Keratinocyte (primary cell): ENCODE data around the gene RELL1. TPM values are rescaled to one million over a fixed set of nuclear protein-coding genes. Genes with fewer than 3 reads are reported as not detected.

Experiments used
- DNase-seq: peaks from one replicate; pipeline ENCODE4 v3.0.0-alpha.2; 2011; ENCODE audit warnings: low read depth, missing footprints, low spot score
- FAIRE-seq: peaks from 2 replicates; lab custom pipeline; 2011; peaks lifted over from hg19 to GRCh38; lab: Jason Lieb, UNC
- H2AFZ ChIP-seq: 2 replicates; pipeline ENCODE4 v1.6.0; 2012; ENCODE audit warnings: low read length, control low read depth, inconsistent platforms; ENCODE audit not compliant: control insufficient read depth
- H3K27ac ChIP-seq: 2 replicates; pipeline ENCODE4 v1.5.1; 2011; ENCODE audit warnings: low read length; ENCODE audit not compliant: control insufficient read depth, insufficient read depth
- H3K27me3 ChIP-seq: 3 replicates; pipeline ENCODE4 v1.6.0; 2011; ENCODE audit warnings: low read length; ENCODE audit not compliant: control insufficient read depth, insufficient read depth; ENCODE audit errors: extremely low read depth
- H3K36me3 ChIP-seq, 2 experiments: 2 replicates in 1 of 2; 3 replicates in 1 of 2; pipeline ENCODE4 v1.5.1; 2011; ENCODE audit warnings: low read length in 2 of 2, mild to moderate bottlenecking in 1 of 2; ENCODE audit not compliant: control insufficient read depth in 2 of 2, insufficient read depth in 2 of 2; ENCODE audit errors: extremely low read depth in 1 of 2
- H3K4me1 ChIP-seq: 3 replicates; pipeline ENCODE4 v1.5.1; 2011; ENCODE audit warnings: low read length; ENCODE audit not compliant: control insufficient read depth, insufficient read depth; ENCODE audit errors: extremely low read depth
- H3K4me2 ChIP-seq: 3 replicates; pipeline ENCODE4 v1.6.0; 2011; ENCODE audit warnings: low read depth, low read length; ENCODE audit not compliant: control insufficient read depth, insufficient read depth; ENCODE audit errors: extremely low read depth
- H3K4me3 ChIP-seq, 3 experiments: fragments of 200-600 bp in 1 of 3; sonication (generic) in 1 of 3; 2 replicates in 2 of 3; 3 replicates in 1 of 3; pipeline ENCODE4 v1.5.1; 2011 to 2016; ENCODE audit warnings: low read length in 3 of 3, mild to moderate bottlenecking in 3 of 3, control low read depth in 2 of 3, inconsistent platforms in 1 of 3, low read depth in 1 of 3, mixed read lengths in 1 of 3, mixed run types in 1 of 3, moderate library complexity in 1 of 3; ENCODE audit not compliant: control insufficient read depth in 2 of 3, insufficient read depth in 2 of 3; ENCODE audit errors: extremely low read depth in 1 of 3
- H3K79me2 ChIP-seq: 2 replicates; pipeline ENCODE4 v1.6.0; 2012; ENCODE audit warnings: low read length; ENCODE audit not compliant: control insufficient read depth, insufficient read depth
- H3K9ac ChIP-seq: 3 replicates; pipeline ENCODE4 v1.6.0; 2011; ENCODE audit warnings: low read length; ENCODE audit not compliant: control insufficient read depth, insufficient read depth; ENCODE audit errors: extremely low read depth
- H3K9me1 ChIP-seq: 3 replicates; pipeline ENCODE4 v1.6.0; 2011; ENCODE audit warnings: low read length; ENCODE audit not compliant: control insufficient read depth, insufficient read depth; ENCODE audit errors: extremely low read depth
- H3K9me3 ChIP-seq: 2 replicates; pipeline ENCODE4 v1.5.1; 2012; ENCODE audit warnings: low read depth, low read length; ENCODE audit not compliant: control insufficient read depth
- H4K20me1 ChIP-seq: 3 replicates; pipeline ENCODE4 v1.6.0; 2011; ENCODE audit warnings: low read length; ENCODE audit not compliant: control insufficient read depth, insufficient read depth; ENCODE audit errors: extremely low read depth
- EZH2 ChIP-seq: IDR thresholded peaks from one replicate; pipeline ENCODE4 v1.6.1; 2012; ENCODE audit warnings: inconsistent platforms, mild to moderate bottlenecking, low read length, moderate library complexity
- dilution Hi-C: fragments of 300-500 bp; cut with MboI; formaldehyde crosslinking; loops from one replicate; pipeline ENCODE4 v1.7.0; 2020; ENCODE audit warnings: low sequenced_read_pairs; ENCODE audit not compliant: extremely low pct_ligation_motif_present
- polyA minus RNA-seq, 3 experiments: library from RNA; depleted of rRNA, polyadenylated mRNA; stranded (reverse); fragments of >200 nt; gene quantifications; 1 replicate in 1 of 3; 2 replicates in 1 of 3; 3 replicates in 1 of 3; pipeline ENCODE4 v1.2.3, GENCODE V29; 2011
- polyA plus RNA-seq, 5 experiments: library from polyadenylated mRNA; depleted of rRNA in 3 of 5; stranded (reverse) in 3 of 5; stranded (forward) in 1 of 5; unstranded in 1 of 5; fragments of >200 nt; gene quantifications; 1 replicate in 1 of 5; 2 replicates in 3 of 5; 3 replicates in 1 of 5; pipeline versions ENCODE4 v1.2.1 to v1.2.3, GENCODE V29; 2011 to 2012; ENCODE audit warnings: missing spikeins in 2 of 5, low read depth in 1 of 5, low replicate concordance in 1 of 5
- TF ChIP-seq, protein P1 (sequence below), 3 experiments: IDR thresholded peaks in 1 of 3; conservative IDR thresholded peaks in 1 of 3; optimal IDR thresholded peaks in 1 of 3; 2 replicates in 2 of 3; 3 replicates in 1 of 3; pipeline versions ENCODE3 to v1.5.1; 2011; ENCODE audit warnings: low read length in 3 of 3, mild to moderate bottlenecking in 3 of 3, moderate library complexity in 2 of 3, control low read depth in 1 of 3, inconsistent platforms in 1 of 3; ENCODE audit not compliant: insufficient read depth in 2 of 3; ENCODE audit errors: extremely low read depth in 1 of 3

RELL1 gene, protein sequence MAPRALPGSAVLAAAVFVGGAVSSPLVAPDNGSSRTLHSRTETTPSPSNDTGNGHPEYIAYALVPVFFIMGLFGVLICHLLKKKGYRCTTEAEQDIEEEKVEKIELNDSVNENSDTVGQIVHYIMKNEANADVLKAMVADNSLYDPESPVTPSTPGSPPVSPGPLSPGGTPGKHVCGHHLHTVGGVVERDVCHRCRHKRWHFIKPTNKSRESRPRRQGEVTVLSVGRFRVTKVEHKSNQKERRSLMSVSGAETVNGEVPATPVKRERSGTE
- polyA plus RNA-seq (4.1 to 15.6 TPM (median 9.3 TPM) in 3 replicates), polyA minus RNA-seq (9.1 to 23.6 TPM (median 22.2 TPM) in 3 replicates)
- 3.1 TPM for polyA plus RNA-seq (2011; ENCODE audit: low read depth)
- polyA plus RNA-seq (2011; cell fraction: cytosol; rRNA removed), result 5.5 and 7.2 TPM in 2 replicates
- 7.1 and 7.7 TPM in 2 replicates for polyA plus RNA-seq (2011; cell fraction: nucleus; rRNA removed)
- 6.1 and 10.4 TPM in 2 replicates for polyA plus RNA-seq (2012; ENCODE audit: low replicate concordance)
- 22.6 TPM for polyA minus RNA-seq (2011; cell fraction: cytosol; rRNA and poly(A)+ RNA removed)
- 10.1 and 16.2 TPM in 2 replicates for polyA minus RNA-seq (2011; cell fraction: nucleus; rRNA and poly(A)+ RNA removed)

DNA sequence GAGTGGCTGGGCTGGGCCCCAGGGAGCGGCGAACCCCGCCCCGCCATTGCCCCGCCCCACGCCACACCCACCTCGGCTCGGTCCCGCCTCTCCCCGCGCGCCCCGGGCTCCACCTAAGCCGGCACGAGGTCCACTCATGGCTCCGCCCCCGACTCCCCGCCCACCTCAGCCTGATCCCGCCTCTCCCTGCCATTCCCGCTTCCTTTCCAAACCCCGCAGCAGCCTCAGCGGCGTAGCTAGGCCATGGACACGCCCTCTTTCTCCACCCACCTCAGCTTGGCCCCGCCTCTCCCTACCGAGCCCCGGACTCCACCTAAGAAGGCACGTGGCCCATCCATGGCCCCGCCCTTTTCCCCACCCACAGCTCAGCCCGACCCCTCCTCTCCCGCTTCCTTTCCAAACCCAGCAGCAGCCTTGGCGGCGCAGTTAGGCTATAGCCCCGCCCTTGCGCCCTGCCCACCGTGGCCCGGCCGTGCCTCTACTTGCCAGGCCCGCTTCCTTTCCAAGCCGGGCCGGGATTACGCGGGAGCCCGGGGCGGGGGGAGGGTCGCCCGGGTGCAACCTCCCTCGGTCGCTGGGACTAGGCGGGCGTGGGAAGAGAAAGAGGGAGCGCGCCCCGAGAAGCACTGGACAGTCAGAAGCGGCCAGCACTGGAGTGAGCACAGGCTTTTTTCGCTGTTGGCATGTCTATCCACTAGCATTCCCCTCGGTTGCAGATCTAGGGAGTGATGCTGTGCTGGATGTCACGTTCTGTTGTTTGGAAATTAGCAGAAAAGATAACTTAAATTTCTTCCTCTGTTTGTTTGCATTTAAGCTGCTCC is at the start of gene RELL1:
RELL1 (minus strand) TSS at position 4 of the 821 bp plus-strand sequence. CDS start 89 bp downstream, outside the sequence.
- Histone ChIP-seq H3K36me3 (peaks cover 0 to 3% of the 10 kb centered on the region in 2 experiments), H3K4me1 (peaks cover 28% of the 10 kb centered on the region), H3K9ac (peak within 1 kb of the TSS; percentile 91), H3K4me3 (peak within 1 kb of the TSS; percentile 87 to 97 (median 92)), H3K27me3 (no peaks in the 10 kb centered on the region), H3K27ac (peak within 1 kb of the TSS; percentile 87), H4K20me1 (no peaks in the 10 kb centered on the region), H3K4me2 (peak within 1 kb of the TSS; percentile 99), H2AFZ (peak within 1 kb of the TSS; percentile 82), H3K9me3 (no peaks in the 10 kb centered on the region), H3K79me2 (peaks cover 28% of the 10 kb centered on the region), H3K9me1 (peaks cover 2% of the 10 kb centered on the region)
- TF ChIP-seq, protein P1, sequence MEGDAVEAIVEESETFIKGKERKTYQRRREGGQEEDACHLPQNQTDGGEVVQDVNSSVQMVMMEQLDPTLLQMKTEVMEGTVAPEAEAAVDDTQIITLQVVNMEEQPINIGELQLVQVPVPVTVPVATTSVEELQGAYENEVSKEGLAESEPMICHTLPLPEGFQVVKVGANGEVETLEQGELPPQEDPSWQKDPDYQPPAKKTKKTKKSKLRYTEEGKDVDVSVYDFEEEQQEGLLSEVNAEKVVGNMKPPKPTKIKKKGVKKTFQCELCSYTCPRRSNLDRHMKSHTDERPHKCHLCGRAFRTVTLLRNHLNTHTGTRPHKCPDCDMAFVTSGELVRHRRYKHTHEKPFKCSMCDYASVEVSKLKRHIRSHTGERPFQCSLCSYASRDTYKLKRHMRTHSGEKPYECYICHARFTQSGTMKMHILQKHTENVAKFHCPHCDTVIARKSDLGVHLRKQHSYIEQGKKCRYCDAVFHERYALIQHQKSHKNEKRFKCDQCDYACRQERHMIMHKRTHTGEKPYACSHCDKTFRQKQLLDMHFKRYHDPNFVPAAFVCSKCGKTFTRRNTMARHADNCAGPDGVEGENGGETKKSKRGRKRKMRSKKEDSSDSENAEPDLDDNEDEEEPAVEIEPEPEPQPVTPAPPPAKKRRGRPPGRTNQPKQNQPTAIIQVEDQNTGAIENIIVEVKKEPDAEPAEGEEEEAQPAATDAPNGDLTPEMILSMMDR (optimal IDR thresholded peaks at IDR 0.05 in 1 of 3, IDR thresholded peaks at IDR 0.05 in 1 of 3, conservative IDR thresholded peaks at IDR 0.05 in 1 of 3; ENCODE audit: extremely low read depth in 1 of 3, insufficient read depth in 2 of 3, low read length in 3 of 3), result no peak
- no peak for TF ChIP-seq EZH2
- dilution Hi-C loops, result no loop called here
- FAIRE-seq (peak; percentile 59), DNase-seq (peak; percentile 93)

DNA sequence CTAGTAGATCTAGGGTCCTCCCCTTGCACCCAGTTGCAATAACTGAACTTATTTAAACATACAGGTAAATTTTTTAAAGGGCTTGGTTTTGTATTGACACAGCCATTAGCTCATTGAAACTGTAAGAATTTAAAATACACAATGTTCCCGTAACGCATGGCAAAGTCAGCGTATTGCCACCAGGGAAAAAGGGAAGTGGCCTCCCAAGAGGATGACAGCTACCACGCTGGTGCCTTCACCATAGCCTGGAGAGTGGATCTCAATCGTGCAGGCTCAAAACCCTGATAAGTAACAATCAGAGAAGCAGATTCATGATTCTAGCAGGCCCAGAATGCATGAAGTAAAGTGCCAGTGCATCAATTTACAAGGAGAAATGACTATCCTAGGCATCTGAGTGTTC is 49.4 kb upstream of the RELL1 start:
- dilution Hi-C loops, result no loop called here
- TF ChIP-seq, protein P1 (optimal IDR thresholded peaks at IDR 0.05 in 1 of 3, IDR thresholded peaks at IDR 0.05 in 1 of 3, conservative IDR thresholded peaks at IDR 0.05 in 1 of 3; ENCODE audit: extremely low read depth in 1 of 3, insufficient read depth in 2 of 3, low read length in 3 of 3), result no peak
- no peak for TF ChIP-seq EZH2
- H3K36me3 ChIP-seq, result no peaks in the 10 kb centered on the region

More for the DNA sequence above, 49.4 kb upstream of the RELL1 start:
- H3K9me1 ChIP-seq, result no peaks in the 10 kb centered on the region
- H3K9me3 ChIP-seq, result no peaks in the 10 kb centered on the region
- no peak overlapping the region for H3K9ac ChIP-seq
- FAIRE-seq (no peak), DNase-seq (no peak)
- H2AFZ ChIP-seq, result no peak overlapping the region
- no peak overlapping the region for H3K4me2 ChIP-seq
- no peak overlapping the region for H3K4me3 ChIP-seq
- no peaks in the 10 kb centered on the region for H4K20me1 ChIP-seq
- no peak overlapping the region for H3K27ac ChIP-seq
- no peaks in the 10 kb centered on the region for H3K79me2 ChIP-seq
- H3K4me1 ChIP-seq, result peaks cover 2% of the 10 kb centered on the region
- H3K27me3 ChIP-seq, result no peaks in the 10 kb centered on the region
